HG02943 (cell line): ENCODE results near the gene MAP3K3.

Experiments
- ATAC-seq: cut with Tn5 transposase; IDR thresholded peaks from one replicate; pipeline ENCODE4 v1.9.1; 2021; ENCODE audit warnings: mild to moderate bottlenecking, low read depth, moderate library complexity; ENCODE audit not compliant: unreplicated experiment

MAP3K3 gene

GRCh38 chr17:63621229-63621683, 961 bp upstream of the MAP3K3 start:
- no peak for ATAC-seq

- ATAC-seq, result peak; percentile 24
Observed at GRCh38 chr17:63622574-63623390, 565 bp downstream of the MAP3K3 start.

GRCh38 chr17:63623786-63624530, 1.7 kb downstream of the MAP3K3 start:
- ATAC-seq, result no peak

GRCh38 chr17:63624531-63624880, 2.3 kb downstream of the MAP3K3 start:
- no peak for ATAC-seq

GRCh38 chr17:63626551-63627180, 4.4 kb downstream of the MAP3K3 start:
- ATAC-seq, result no peak

- ATAC-seq, result no peak
Observed at GRCh38 chr17:63629627-63630026, 7.4 kb downstream of the MAP3K3 start.

GRCh38 chr17:63631062-63631461, 8.8 kb downstream of the MAP3K3 start:
- ATAC-seq, result no peak

GRCh38 chr17:63631626-63632025, 9.4 kb downstream of the MAP3K3 start:
- ATAC-seq, result no peak

- no peak for ATAC-seq
Observed at GRCh38 chr17:63633742-63634141, 11.5 kb downstream of the MAP3K3 start.

- ATAC-seq, result no peak
Observed at GRCh38 chr17:63634163-63634562, 11.9 kb downstream of the MAP3K3 start.

GRCh38 chr17:63634816-63635215, 12.6 kb downstream of the MAP3K3 start:
- no peak for ATAC-seq

- no peak for ATAC-seq
Observed at GRCh38 chr17:63635290-63635689, 13.1 kb downstream of the MAP3K3 start.

- no peak for ATAC-seq
Observed at GRCh38 chr17:63635787-63636186, 13.6 kb downstream of the MAP3K3 start.

- ATAC-seq, result no peak
Observed at GRCh38 chr17:63639125-63639524, 16.9 kb downstream of the MAP3K3 start.

- ATAC-seq, result no peak
Observed at GRCh38 chr17:63640038-63640437, 17.8 kb downstream of the MAP3K3 start.

GRCh38 chr17:63641692-63642448, 19.7 kb downstream of the MAP3K3 start:
- no peak for ATAC-seq

- ATAC-seq, result no peak
Observed at GRCh38 chr17:63644846-63645245, 22.6 kb downstream of the MAP3K3 start.

- ATAC-seq, result peak; percentile 42
Observed at GRCh38 chr17:63645775-63646487, 23.7 kb downstream of the MAP3K3 start.

GRCh38 chr17:63646488-63646806, 24.2 kb downstream of the MAP3K3 start:
- peak; percentile 63 for ATAC-seq

GRCh38 chr17:63647065-63647725, 25.0 kb downstream of the MAP3K3 start:
- no peak for ATAC-seq
